NCI-H1092 treated with DMSO at 0.1 percent for 48 hours (cell line): ENCODE data around the gene DUSP15.

Source experiments
- DNase-seq: peaks from one replicate; lab custom pipeline; 2025; lab: John Stamatoyannopoulos, UW

DUSP15 gene

GRCh38 chr20:31860390-31861134, 9.8 kb downstream of the DUSP15 start:
- DNase-seq: no peak

- no peak for DNase-seq
These were observed 10.3 kb downstream of the DUSP15 start for GRCh38 chr20:31859998-31860380.

- no peak for DNase-seq
These were observed 10.9 kb downstream of the DUSP15 start for GRCh38 chr20:31859266-31859997.

GRCh38 chr20:31858760-31859083, 11.6 kb downstream of the DUSP15 start:
- DNase-seq: no peak

GRCh38 chr20:31857861-31858759, 12.2 kb downstream of the DUSP15 start:
- no peak for DNase-seq

GRCh38 chr20:31856516-31856915, 13.8 kb downstream of the DUSP15 start:
- no peak for DNase-seq

GRCh38 chr20:31853481-31853880, 16.8 kb downstream of the DUSP15 start:
- no peak for DNase-seq

GRCh38 chr20:31851240-31851955, 18.9 kb downstream of the DUSP15 start:
- no peak for DNase-seq

- no peak for DNase-seq
These were observed 20.9 kb downstream of the DUSP15 start for GRCh38 chr20:31849306-31849930.

- no peak for DNase-seq
These were observed 22.0 kb downstream of the DUSP15 start for GRCh38 chr20:31848088-31848999.

- no peak for DNase-seq
These were observed 23.6 kb downstream of the DUSP15 start for GRCh38 chr20:31846793-31847138.

- no peak for DNase-seq
These were observed 24.9 kb downstream of the DUSP15 start, which contains the start of gene FOXS1 for GRCh38 chr20:31845300-31845863. Gene FOXS1 (minus strand): TSS chr20:31845604. CDS start chr20:31845542, 62 bp downstream.

- DNase-seq: no peak
These were observed 25.5 kb downstream of the DUSP15 start for GRCh38 chr20:31844737-31845299.

- no peak for DNase-seq
These were observed 26.4 kb downstream of the DUSP15 start for GRCh38 chr20:31843881-31844280.

GRCh38 chr20:31843288-31843687, 27.0 kb downstream of the DUSP15 start:
- DNase-seq: no peak

GRCh38 chr20:31842471-31843157, 27.7 kb downstream of the DUSP15 start:
- DNase-seq: no peak

GRCh38 chr20:31841928-31842327, 28.4 kb downstream of the DUSP15 start:
- no peak for DNase-seq

GRCh38 chr20:31840906-31841816, 29.2 kb downstream of the DUSP15 start:
- no peak for DNase-seq
